Caco-2 (cell line): Measurements from ENCODE around the gene NOXA1. TPM values are rescaled to one million over a fixed set of nuclear protein-coding genes. Genes with fewer than 3 reads are reported as not detected.

Source experiments
- BruUV-seq: library from RNA; stranded (reverse); fragments of 400-500 nt; replicated peaks from 2 replicates; lab custom pipeline; 2021; lab: Mats Ljungman, UMichigan
- CTCF ChIA-PET: fragments of 300-600 bp; sonication (Branson Sonifier 250); formaldehyde crosslinking; loops from one replicate; lab custom pipeline; 2022; ENCODE audit warnings: antibody characterized with exemption; lab: Charles Lee
- POLR2A ChIA-PET: fragments of 300-600 bp; sonication (Branson Sonifier 250); formaldehyde crosslinking; loops from one replicate; lab custom pipeline; 2022; ENCODE audit warnings: antibody characterized with exemption; lab: Charles Lee
- DNase-seq, 2 experiments: peaks; one replicate each; pipeline versions ENCODE4 v3.0.0 to v3.0.0-alpha.2; 2020 to 2022
- H3K27me3 ChIP-seq: replicated peaks from 2 replicates; pipeline ENCODE4 v1.6.0; 2011; ENCODE audit warnings: low read length; ENCODE audit not compliant: control insufficient read depth, insufficient read depth
- H3K36me3 ChIP-seq: 2 replicates; pipeline ENCODE4 v1.5.1; 2011; ENCODE audit warnings: low read length; ENCODE audit not compliant: control insufficient read depth, insufficient read depth
- H3K4me1 ChIP-seq: fragments of 250-450 bp; sonication (Bioruptor Pico); 2 replicates; pipeline ENCODE4 v1.5.1; 2020; ENCODE audit warnings: mild to moderate bottlenecking
- H3K4me3 ChIP-seq: 2 replicates; pipeline ENCODE4 v1.5.1; 2011; ENCODE audit warnings: low read depth, mild to moderate bottlenecking, control low read depth, low read length
- H3K9me3 ChIP-seq: fragments of 250-450 bp; sonication (Bioruptor Pico); 2 replicates; pipeline ENCODE4 v1.5.1; 2020; ENCODE audit warnings: mild to moderate bottlenecking, moderate library complexity
- H3K27ac Mint-ChIP-seq: one replicate; pipeline ENCODE4 v1.8.0; 2022; ENCODE audit warnings: mixed read lengths; ENCODE audit not compliant: unreplicated experiment
- H3K27me3 Mint-ChIP-seq: one replicate; pipeline ENCODE4 v1.8.0; 2022; ENCODE audit warnings: mixed read lengths; ENCODE audit not compliant: insufficient read depth, unreplicated experiment
- H3K36me3 Mint-ChIP-seq: one replicate; pipeline ENCODE4 v1.8.0; 2022; ENCODE audit warnings: mild to moderate bottlenecking, mixed read lengths; ENCODE audit not compliant: insufficient read depth, unreplicated experiment
- H3K4me1 Mint-ChIP-seq: one replicate; pipeline ENCODE4 v1.8.0; 2022; ENCODE audit warnings: low read depth, mixed read lengths; ENCODE audit not compliant: unreplicated experiment
- H3K4me3 Mint-ChIP-seq: one replicate; pipeline ENCODE4 v1.8.0; 2022; ENCODE audit warnings: mild to moderate bottlenecking, moderate library complexity, mixed read lengths; ENCODE audit not compliant: unreplicated experiment
- H3K9me3 Mint-ChIP-seq: one replicate; pipeline ENCODE4 v1.8.0; 2022; ENCODE audit warnings: mixed read lengths; ENCODE audit not compliant: unreplicated experiment
- CTCF ChIP-seq, 2 experiments: fragments of 200-600 bp in 1 of 2; IDR thresholded peaks; 1 replicate in 1 of 2; 2 replicates in 1 of 2; pipeline versions ENCODE4 v1.5.1 to v1.8.0; 2011 to 2022; ENCODE audit warnings: antibody characterized with exemption in 1 of 2, control low read depth in 1 of 2, inconsistent platforms in 1 of 2, low read depth in 1 of 2, low read length in 1 of 2, mild to moderate bottlenecking in 1 of 2, moderate library complexity in 1 of 2; ENCODE audit not compliant: insufficient read depth in 1 of 2, severe bottlenecking in 1 of 2, unreplicated experiment in 1 of 2
- intact Hi-C: fragments of 100-400 bp; cut with micrococcal nuclease; formaldehyde crosslinking; loops from one replicate; pipeline ENCODE4 v1.10.0; 2022; ENCODE audit not compliant: unreplicated experiment
- total RNA-seq: library from RNA; stranded (reverse); gene quantifications from 2 replicates; pipeline ENCODE4 v1.2.3, GENCODE V29; 2022

NOXA1 gene
- total RNA-seq, 1 experiment from 2014 or later, result 8.6 TPM

DNA sequence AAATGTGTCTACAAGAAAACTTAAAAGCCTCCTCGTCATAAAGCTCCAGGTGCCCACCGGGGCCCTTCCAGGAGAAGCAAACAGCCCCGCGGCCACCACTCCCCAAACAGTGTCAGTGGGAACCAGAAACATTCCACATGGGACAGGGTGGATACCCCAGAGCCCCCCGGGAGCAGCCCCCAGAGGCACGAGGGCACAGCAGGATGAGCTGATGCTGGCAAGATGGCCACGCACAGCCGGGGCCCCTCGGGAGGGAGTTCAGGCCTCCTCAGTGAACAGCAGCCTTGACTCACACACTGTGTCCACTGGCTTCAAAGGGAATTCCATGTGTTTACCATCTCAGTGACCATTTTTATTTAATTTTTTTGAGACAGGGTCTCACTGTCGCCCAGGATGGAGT is 10.8 kb upstream of the NOXA1 start:
- CTCF ChIA-PET, result interaction anchor here (1.3 kb wide), 1 partner anchor 10 kb away, joined by 3 read pairs; the partner anchor contains the start of gene EXD3
- no peaks in the 10 kb centered on the region for H3K27me3 ChIP-seq
- H3K36me3 Mint-ChIP-seq, result peaks cover 11% of the 10 kb centered on the region
- TF ChIP-seq CTCF (IDR thresholded peaks at IDR 0.05; ENCODE audit: insufficient read depth in 1 of 2, low read depth in 1 of 2, low read length in 1 of 2, severe bottlenecking in 1 of 2, unreplicated experiment in 1 of 2), result no peak
- intact Hi-C loops, result no loop called here
- DNase-seq, result no peak
- H3K4me1 ChIP-seq, result no peaks in the 10 kb centered on the region
- POLR2A ChIA-PET, result no interaction called here
- no peaks in the 10 kb centered on the region for H3K9me3 Mint-ChIP-seq
- no peaks in the 10 kb centered on the region for H3K27me3 Mint-ChIP-seq
- BruUV-seq, result no TSS peak
- no peaks in the 10 kb centered on the region for H3K9me3 ChIP-seq
- no peaks in the 10 kb centered on the region for H3K36me3 ChIP-seq
- H3K4me3 ChIP-seq, result no peak overlapping the region
- no peak overlapping the region for H3K4me3 Mint-ChIP-seq
- H3K4me1 Mint-ChIP-seq, result no peaks in the 10 kb centered on the region
- no peak overlapping the region for H3K27ac Mint-ChIP-seq

GRCh38 chr9:137415451-137415850 is 7.7 kb upstream of the NOXA1 start:
- TF ChIP-seq CTCF (IDR thresholded peaks at IDR 0.05; ENCODE audit: insufficient read depth in 1 of 2, low read depth in 1 of 2, low read length in 1 of 2, severe bottlenecking in 1 of 2, unreplicated experiment in 1 of 2), result no peak
- Mint-ChIP-seq H3K27ac (no peak overlapping the region), H3K9me3 (no peaks in the 10 kb centered on the region), H3K4me1 (no peaks in the 10 kb centered on the region), H3K4me3 (no peak overlapping the region), H3K36me3 (peaks cover 11% of the 10 kb centered on the region), H3K27me3 (no peaks in the 10 kb centered on the region)
- Histone ChIP-seq H3K4me3 (no peak overlapping the region), H3K4me1 (no peaks in the 10 kb centered on the region), H3K27me3 (no peaks in the 10 kb centered on the region), H3K9me3 (no peaks in the 10 kb centered on the region), H3K36me3 (no peaks in the 10 kb centered on the region)
- intact Hi-C loops, result no loop called here
- no peak for DNase-seq
- BruUV-seq, result no TSS peak
- POLR2A ChIA-PET, result no interaction called here
- CTCF ChIA-PET, result interaction anchor here (0.6 kb wide), 1 partner anchor 66 kb away, joined by 3 read pairs; no protein-coding TSS in a partner anchor

DNA sequence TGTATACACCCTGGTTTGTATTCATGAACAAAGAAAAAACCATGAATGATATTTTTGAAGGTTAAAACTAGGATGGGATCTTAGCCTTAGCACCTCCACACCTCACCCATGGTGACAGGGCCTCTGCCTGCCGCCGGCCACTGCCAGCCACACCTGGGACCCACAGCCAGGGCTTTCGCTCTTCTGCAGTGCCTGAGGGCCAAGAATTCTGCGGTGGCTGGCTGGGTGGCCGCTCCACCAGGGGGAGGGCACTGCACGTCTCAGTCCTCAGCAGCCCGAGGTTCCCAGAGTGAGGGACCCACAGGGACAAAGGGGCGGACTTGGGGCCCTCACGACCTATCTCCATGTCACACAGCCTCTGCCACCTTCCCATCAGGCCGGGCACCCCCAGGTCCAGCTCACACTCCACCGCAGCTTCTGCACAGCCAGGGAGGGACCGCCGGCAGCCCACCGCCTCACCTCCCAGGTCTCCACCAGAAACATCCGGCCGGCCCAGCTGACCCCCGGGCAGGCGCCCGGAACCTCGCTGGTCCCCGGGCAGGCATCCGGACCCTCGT is 7.1 kb upstream of the NOXA1 start:
- no peak for TF ChIP-seq CTCF (IDR thresholded peaks at IDR 0.05; ENCODE audit: insufficient read depth in 1 of 2, low read depth in 1 of 2, low read length in 1 of 2, severe bottlenecking in 1 of 2, unreplicated experiment in 1 of 2)
- H3K9me3 ChIP-seq, result no peaks in the 10 kb centered on the region
- BruUV-seq, result no TSS peak
- H3K9me3 Mint-ChIP-seq, result no peaks in the 10 kb centered on the region
- H3K27me3 ChIP-seq, result no peaks in the 10 kb centered on the region
- H3K27me3 Mint-ChIP-seq, result no peaks in the 10 kb centered on the region
- peaks cover 11% of the 10 kb centered on the region for H3K36me3 Mint-ChIP-seq
- no peak overlapping the region for H3K27ac Mint-ChIP-seq
- POLR2A ChIA-PET, result no interaction called here
- intact Hi-C loops, result no loop called here
- CTCF ChIA-PET, result no interaction called here
- H3K4me1 ChIP-seq, result no peaks in the 10 kb centered on the region
- no peaks in the 10 kb centered on the region for H3K36me3 ChIP-seq
- no peak overlapping the region for H3K4me3 Mint-ChIP-seq
- H3K4me3 ChIP-seq, result no peak overlapping the region
- no peaks in the 10 kb centered on the region for H3K4me1 Mint-ChIP-seq
- DNase-seq, result no peak
